Stimulated activated CD4-positive, alpha-beta T cell treated with anti-CD3 and anti-CD28 coated beads, Interleukin-12 subunit alpha, Interleukin-12 subunit beta, amount 100 ng/mL, for 4 hours (primary cell): ENCODE results near the gene ST6GALNAC3.
"Not testable (repeated sequence)": the region's sequence is repeated elsewhere in the genome, so short reads cannot be mapped to it uniquely, and the experiment has no call there.

ENCODE experiments used
- DNase-seq: peaks from one replicate; pipeline ENCODE4 v3.0.0-alpha.2; 2020

ST6GALNAC3 gene

GRCh38 chr1:76074321-76075187, at the start of gene ST6GALNAC3:
Gene ST6GALNAC3, plus strand, starts transcription at chr1:76074746.
- peak; percentile 77 for DNase-seq

GRCh38 chr1:76027341-76027740, 47.2 kb upstream of the ST6GALNAC3 start:
- DNase-seq: no peak

- DNase-seq: no peak
Observed at GRCh38 chr1:76029331-76029730, 45.2 kb upstream of the ST6GALNAC3 start.

- DNase-seq: no peak
Observed at GRCh38 chr1:76031496-76031895, 43.0 kb upstream of the ST6GALNAC3 start.

- DNase-seq: no peak
Observed at GRCh38 chr1:76033800-76034475, 40.6 kb upstream of the ST6GALNAC3 start.

- DNase-seq: no peak
Observed at GRCh38 chr1:76035053-76035452, 39.5 kb upstream of the ST6GALNAC3 start.

- DNase-seq: no peak
Observed at GRCh38 chr1:76037324-76037723, 37.2 kb upstream of the ST6GALNAC3 start.

GRCh38 chr1:76038287-76039004, 36.1 kb upstream of the ST6GALNAC3 start:
- no peak for DNase-seq

GRCh38 chr1:76046149-76046548, 28.4 kb upstream of the ST6GALNAC3 start:
- DNase-seq: no peak

GRCh38 chr1:76048219-76048618, 26.3 kb upstream of the ST6GALNAC3 start:
- DNase-seq: no peak

- DNase-seq: no peak
Observed at GRCh38 chr1:76048926-76049325, 25.6 kb upstream of the ST6GALNAC3 start.

GRCh38 chr1:76049498-76049897, 25.0 kb upstream of the ST6GALNAC3 start:
- no peak for DNase-seq

GRCh38 chr1:76050073-76050472, 24.5 kb upstream of the ST6GALNAC3 start:
- not testable (repeated sequence) for DNase-seq

- DNase-seq: no peak
Observed at GRCh38 chr1:76053021-76053420, 21.5 kb upstream of the ST6GALNAC3 start.

- no peak for DNase-seq
Observed at GRCh38 chr1:76054359-76054758, 20.2 kb upstream of the ST6GALNAC3 start.

- no peak for DNase-seq
Observed at GRCh38 chr1:76055987-76056386, 18.6 kb upstream of the ST6GALNAC3 start.

GRCh38 chr1:76059451-76059850, 15.1 kb upstream of the ST6GALNAC3 start:
- no peak for DNase-seq

GRCh38 chr1:76065270-76065669, 9.3 kb upstream of the ST6GALNAC3 start:
- no peak for DNase-seq

- DNase-seq: no peak
Observed at GRCh38 chr1:76066394-76066793, 8.2 kb upstream of the ST6GALNAC3 start.

GRCh38 chr1:76068542-76068941, 6.0 kb upstream of the ST6GALNAC3 start:
- no peak for DNase-seq

GRCh38 chr1:76068953-76069561, 5.5 kb upstream of the ST6GALNAC3 start:
- no peak for DNase-seq

GRCh38 chr1:76070538-76070937, 4.0 kb upstream of the ST6GALNAC3 start:
- DNase-seq: no peak

GRCh38 chr1:76073481-76073880, 1.1 kb upstream of the ST6GALNAC3 start:
- no peak for DNase-seq
